Retinal pigment epithelial cell (primary cell): ENCODE results near the gene KIAA1217.
A peak's percentile ranks its signal among the peaks of the same experiment; 100 is the strongest.
"Not testable (repeated sequence)": the region's sequence is repeated elsewhere in the genome, so short reads cannot be mapped to it uniquely, and the experiment has no call there.

Experiments used
- DNase-seq: peaks from one replicate; pipeline ENCODE4 v3.0.0-alpha.2; 2010; ENCODE audit warnings: low read depth
- H3K4me3 ChIP-seq: 2 replicates; pipeline ENCODE4 v1.5.1; 2011; ENCODE audit warnings: mild to moderate bottlenecking, low read length, control low read depth, moderate library complexity
- TF ChIP-seq, protein P1 (sequence below): conservative IDR thresholded peaks from 2 replicates; pipeline ENCODE4 v1.5.1; 2011; ENCODE audit warnings: low read depth, low read length, control low read depth, inconsistent platforms

Gene KIAA1217

DNA sequence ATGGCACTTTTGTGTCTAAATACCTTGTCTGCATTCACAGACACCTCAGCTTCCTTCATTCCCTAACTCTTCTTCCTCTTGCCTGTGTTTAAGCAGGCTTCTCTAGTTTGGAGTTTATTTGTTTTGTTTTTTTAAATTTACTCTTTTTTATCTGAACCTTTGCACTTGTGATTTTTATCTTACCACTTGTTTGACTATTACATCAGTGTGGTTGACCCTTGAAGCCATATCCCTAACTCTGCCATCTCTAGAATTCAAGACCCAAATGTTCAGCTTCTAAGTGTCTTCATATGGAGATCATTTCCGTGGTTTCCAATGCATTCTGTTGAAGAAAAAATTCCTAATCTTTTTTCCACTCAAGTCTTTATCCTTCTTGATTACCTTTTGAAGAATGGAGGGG lies 233.3 kb downstream of the KIAA1217 start:
- TF ChIP-seq, protein P1, sequence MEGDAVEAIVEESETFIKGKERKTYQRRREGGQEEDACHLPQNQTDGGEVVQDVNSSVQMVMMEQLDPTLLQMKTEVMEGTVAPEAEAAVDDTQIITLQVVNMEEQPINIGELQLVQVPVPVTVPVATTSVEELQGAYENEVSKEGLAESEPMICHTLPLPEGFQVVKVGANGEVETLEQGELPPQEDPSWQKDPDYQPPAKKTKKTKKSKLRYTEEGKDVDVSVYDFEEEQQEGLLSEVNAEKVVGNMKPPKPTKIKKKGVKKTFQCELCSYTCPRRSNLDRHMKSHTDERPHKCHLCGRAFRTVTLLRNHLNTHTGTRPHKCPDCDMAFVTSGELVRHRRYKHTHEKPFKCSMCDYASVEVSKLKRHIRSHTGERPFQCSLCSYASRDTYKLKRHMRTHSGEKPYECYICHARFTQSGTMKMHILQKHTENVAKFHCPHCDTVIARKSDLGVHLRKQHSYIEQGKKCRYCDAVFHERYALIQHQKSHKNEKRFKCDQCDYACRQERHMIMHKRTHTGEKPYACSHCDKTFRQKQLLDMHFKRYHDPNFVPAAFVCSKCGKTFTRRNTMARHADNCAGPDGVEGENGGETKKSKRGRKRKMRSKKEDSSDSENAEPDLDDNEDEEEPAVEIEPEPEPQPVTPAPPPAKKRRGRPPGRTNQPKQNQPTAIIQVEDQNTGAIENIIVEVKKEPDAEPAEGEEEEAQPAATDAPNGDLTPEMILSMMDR: no peak
- DNase-seq: no peak
- H3K4me3 ChIP-seq: no peak overlapping the region

DNA sequence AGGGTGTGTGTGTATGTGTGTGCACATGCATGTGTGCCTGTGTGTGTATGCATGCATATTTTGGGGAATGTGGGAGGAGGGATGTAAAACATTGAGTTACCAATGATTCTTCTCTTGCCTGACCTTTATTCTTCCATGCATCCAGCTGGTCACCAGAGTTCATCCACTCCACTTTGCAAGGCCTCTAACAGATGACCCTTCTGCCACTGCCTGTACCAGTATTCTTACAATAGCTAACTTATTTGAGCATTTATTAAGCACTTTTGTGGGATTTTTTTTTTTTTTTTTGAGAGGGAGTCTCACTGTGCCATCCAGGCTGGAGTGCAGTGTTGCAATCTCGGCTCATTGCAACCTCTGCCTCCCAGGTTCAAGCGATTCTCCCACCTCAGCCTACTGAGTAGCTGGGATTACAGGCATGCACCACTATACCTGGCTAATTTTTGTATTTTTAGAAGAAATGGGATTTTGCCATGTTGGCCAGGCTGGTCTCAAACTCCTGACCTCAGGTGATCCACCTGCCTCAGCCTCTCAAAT lies 233.8 kb downstream of the KIAA1217 start:
- not testable (repeated sequence) for DNase-seq, H3K4me3 ChIP-seq

DNA sequence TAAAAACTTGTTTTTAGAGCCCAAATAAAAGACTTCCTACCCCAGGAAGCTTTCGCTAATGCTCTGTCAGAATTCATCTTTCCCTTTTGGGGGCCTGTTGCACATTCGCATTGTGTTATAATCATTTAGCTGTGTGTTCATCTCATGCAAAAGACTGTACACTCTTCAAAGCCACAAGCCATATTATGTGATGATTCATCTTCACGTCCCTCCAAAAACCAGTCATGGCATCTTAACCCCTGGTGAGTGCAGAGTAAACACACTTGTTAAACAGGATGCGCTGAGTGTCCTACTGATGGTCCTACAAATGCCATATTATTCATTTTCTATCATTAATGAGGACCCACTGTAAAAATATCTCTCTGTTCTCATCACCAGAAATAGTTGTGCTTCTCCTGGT lies 235.4 kb downstream of the KIAA1217 start:
- TF ChIP-seq, protein P1: no peak
- no peak overlapping the region for H3K4me3 ChIP-seq
- no peak for DNase-seq

DNA sequence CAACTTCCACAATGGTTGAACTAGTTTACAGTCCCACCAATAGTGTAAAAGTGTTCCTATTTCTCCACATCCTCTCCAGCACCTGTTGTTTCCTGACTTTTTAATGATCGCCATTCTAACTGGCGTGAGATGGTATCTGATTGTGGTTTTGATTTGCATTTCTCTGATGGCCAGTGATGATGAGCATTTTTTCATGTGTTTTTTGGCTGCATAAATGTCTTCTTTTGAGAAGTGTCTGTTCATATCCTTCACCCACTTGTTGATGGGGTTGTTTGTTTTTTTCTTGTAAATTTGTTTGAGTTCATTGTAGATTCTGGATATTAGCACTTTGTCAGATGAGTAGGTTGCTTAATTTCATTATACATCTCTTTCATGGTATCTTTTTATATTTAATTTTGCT lies 237.0 kb downstream of the KIAA1217 start:
- DNase-seq, H3K4me3 ChIP-seq: not testable (repeated sequence)

DNA sequence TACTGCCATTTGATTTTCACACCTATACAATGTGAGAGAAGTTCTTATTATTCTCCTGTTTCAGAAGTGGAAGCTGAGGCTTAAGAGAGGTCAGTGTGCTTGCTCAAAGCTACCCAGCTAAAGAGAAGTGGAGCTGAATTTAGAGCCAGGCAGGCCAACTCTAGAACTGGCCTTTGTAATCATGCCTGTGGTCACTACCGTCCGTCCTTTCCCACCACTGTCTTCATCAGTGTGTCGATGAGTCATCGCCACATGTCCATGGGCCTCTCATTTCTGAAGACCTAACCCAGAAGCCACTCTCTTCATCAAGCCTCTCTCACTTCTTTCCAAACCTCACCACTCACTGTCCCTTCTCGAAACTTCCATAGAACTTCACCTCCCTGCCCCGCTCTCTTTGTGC lies 237.8 kb downstream of the KIAA1217 start:
- no peak overlapping the region for H3K4me3 ChIP-seq
- peak; percentile 61 for DNase-seq
- TF ChIP-seq, protein P1: no peak

DNA sequence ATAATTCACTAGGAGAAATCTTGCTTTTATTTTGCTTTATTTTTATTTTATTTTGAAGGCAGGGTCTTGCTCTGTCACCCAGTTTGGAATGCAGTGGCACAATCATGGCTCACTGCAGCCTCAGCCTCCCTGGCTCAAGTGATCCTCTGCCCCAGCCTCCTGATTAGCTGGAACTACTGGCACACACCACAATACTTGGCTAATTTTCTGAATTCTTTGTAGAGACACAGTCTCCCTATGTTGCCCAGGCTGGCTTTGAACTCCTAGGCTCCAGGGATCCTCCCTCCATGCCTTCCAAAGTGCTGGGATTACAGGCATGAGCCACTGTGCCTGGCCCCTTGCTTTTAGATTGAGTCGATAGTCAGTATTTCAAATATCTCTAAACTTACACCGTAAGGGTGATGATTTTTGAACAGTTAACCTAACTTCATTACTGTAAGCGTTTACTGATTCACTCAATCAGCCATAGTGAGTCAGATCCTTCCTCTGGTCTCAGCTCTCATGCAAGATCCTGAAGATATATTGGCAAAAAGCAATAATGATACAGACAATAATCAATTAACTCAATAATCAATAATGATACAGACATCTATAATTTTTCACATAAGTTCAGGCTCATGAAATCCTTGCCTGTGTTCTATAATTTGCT lies 239.5 kb downstream of the KIAA1217 start:
- H3K4me3 ChIP-seq: no peak overlapping the region
- TF ChIP-seq, protein P1: no peak
- DNase-seq: no peak

DNA sequence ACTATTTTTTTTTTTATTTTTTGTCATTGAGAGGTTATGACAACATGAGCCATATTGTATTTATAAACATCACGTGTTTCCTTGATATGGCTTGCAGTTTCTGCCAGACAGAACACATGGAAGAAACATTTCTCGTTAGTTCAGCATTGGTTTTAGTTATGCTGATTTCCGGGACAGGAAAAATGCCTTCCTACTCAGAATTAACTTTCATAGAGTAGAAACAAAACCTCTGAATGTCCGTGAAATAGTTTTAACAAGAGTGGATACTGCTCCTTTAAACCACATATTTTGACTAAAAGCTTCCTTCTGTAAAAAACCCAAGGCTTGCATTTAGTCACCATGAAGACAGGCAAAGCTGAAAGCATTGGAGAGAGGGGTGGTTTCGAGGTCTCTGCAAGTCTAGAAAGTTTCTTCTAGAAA lies 240.4 kb downstream of the KIAA1217 start:
- DNase-seq: no peak
- TF ChIP-seq, protein P1: no peak
- H3K4me3 ChIP-seq: no peak overlapping the region

DNA sequence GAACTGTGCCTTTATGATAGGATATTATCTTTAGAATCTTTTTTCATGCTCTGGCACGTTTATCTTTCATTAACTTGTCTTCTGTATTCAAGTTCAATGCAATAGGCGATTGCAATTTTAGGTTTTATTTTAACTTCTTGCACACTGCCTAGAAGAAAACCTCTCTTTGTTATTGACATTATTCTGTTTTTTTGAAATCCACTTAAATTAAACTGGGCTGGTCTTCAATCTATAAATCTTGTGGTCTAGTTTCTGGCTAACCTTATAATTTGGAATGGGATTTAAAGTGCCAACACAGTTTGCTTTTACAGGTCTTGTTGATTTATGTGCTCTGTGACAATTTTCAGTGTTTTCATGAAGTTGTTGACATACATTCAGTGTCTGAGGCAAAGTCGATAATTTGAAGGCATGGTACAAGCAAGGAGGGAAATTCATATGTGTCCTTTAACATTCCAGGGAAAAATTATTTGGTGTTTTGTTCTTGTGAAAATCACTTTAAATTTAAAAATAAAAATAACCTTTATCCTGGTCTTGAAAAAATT lies 240.9 kb downstream of the KIAA1217 start:
- no peak for DNase-seq
- TF ChIP-seq, protein P1: no peak
- no peak overlapping the region for H3K4me3 ChIP-seq
